T follicular helper cell (primary cell): ENCODE data around the gene GGTA1.
"Not testable (repeated sequence)": the region's sequence is repeated elsewhere in the genome, so short reads cannot be mapped to it uniquely, and the experiment has no call there.

Experiments
- DNase-seq: peaks from one replicate; pipeline ENCODE4 v3.0.0-alpha.2; 2020; ENCODE audit warnings: low read depth

GGTA1 gene

DNA sequence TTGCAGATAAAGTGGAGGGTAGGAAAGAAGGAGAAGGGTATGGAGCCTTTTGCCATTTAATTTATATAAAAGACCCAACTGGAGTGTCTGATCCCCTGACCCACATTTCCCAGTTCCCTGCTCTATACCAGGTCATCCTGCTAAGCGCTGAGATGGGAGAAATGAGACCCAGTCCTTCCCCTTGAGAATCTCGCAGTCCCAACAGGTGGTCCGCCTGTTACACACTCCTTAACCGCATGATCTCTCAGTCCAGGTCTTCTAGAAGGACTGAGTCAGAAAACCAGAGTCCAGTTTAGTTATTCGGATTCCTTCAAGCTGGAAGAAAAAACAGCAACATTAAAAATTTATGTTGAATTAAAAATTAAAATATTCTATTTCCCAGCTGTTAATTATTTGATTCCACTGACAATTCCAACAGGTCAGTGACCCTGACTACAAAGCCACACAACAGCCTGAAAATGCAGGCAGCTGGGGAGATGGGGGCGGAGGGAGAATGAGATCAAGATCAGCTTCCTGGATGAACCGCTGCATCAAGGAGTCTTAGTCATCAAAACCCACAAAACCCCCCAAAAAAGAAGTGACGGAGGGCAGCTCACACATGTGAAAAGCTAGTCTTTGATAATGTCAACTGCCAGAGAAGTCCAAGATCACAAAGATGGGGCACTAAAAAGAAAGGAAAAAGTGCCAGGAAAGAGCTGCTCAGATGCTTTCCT is 44.0 kb downstream of the GGTA1 start:
- DNase-seq, result no peak

DNA sequence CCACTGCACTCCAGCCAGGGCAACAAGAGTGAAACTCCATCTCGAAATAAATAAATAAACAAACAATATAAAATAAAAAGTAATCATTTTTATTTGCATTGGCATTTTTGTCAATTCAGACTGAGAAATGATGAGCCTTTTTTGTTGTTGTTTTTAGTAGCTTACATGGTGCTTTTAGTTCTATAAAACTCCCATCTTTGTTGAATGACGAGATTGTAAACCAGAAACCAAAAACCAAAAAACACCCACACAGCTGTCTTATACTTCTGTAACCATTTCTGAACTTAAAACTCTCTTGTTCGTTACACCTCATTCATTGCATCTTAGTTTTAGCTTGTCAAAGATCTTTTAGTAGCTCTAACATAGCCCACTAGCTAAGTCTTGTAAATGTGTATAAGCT is 44.7 kb downstream of the GGTA1 start:
- no peak for DNase-seq

DNA sequence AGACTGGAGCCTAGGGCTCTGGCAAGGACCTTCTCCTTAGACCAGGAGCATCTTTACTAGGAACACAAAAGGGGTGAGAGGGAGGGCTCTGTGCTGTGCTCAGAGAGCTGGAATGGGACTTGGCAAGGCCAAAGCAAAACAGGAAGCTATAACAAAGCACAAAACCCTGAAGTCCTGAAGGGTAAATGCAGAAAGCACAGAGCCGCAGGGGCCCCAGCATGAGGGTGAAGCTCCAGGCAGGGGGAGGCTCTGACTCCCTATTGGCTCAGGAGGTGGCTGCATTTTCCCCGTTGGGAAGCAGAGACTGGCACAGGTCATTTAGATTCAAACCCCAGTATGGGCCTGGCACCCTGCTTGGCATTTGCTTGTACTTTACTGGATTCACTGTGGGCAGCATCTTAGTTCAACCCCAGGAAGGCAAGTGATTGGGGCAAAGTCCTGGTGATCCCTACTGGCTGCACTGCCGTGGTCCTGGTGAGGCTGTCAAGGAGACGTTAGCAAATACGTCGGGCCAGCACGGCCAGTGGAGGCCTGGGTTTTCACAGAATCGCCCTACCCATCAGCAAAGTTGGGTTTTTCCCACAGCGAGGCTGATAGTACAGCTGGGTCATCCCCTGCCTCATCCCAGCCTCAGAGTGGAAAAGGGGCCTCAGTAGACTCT is 46.3 kb downstream of the GGTA1 start:
- no peak for DNase-seq

DNA sequence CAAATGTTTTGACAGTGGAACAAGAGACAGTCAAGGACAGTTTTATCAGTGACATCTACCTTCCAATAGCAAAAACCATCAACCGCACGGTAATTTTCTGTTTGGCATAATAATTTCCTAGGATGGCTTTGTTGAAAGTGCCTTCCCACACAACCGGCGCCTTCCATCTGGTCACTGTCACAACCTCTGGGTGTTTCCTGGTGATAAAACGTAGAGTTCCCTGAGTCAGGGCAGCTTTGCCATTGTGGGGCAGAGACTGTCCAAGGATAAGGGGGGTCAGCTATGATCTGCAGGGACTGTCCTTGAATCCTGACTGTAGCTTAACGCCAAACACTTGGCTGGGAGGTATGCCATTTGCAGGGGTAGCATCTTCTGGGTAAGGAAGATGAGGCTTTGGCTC is 47.6 kb downstream of the GGTA1 start:
- DNase-seq, result no peak

DNA sequence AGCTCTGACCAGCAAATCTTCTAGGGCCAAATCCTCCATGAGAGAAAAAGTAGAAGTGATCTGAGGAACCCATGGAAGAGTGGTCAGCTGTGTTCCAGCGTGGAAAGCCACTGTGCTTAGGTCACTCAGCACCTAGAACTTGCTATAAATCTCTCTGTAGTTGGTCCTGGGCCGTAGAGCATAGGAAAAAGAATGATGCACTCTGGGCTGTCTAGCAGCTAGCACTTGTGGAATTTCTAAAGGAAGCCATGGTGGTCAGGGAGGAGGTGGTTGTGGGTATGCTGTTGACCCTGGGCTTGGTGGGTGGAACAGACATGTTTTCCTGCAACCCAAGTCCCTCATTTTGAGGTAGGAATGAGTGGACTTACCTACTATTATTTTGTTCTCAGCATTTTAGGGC is 48.1 kb downstream of the GGTA1 start:
- DNase-seq, result no peak

DNA sequence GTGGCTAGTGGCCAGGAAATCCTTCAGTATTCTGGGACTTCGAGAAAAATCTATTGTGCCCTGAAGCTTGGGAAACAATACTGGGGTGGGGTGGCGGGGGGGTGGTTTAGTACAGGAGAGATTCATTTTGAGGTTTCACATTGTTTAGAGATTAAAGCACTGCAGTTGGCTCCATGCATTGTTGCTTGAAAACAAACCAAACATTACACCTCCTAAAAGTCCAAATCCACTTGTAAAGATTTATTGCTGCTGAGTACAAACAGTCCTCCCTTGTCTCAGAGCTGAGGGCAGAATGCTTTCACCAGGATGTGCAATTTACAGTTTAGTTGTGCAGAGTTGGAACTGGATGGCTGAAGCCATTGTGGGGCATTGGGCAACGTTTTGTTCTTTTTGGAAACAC is 49.4 kb downstream of the GGTA1 start:
- no peak for DNase-seq

DNA sequence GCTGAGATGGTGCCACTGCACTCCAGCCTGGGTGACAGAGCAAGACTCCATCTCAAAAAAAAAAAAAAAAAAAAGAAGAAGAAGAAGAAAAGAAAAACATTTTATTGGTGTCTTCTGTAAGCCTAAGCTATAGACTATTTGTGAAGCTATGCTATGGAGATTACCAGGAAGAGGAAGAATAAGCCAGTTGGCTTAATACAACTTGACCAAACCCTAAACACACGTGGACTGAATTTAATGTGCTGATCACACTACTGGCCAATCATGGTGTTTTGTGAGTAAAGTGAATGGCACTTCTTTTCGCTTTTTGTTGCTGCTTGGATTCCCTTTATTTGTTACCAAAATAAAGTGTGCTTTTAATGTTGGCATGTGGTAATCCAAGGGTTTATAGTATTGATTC is 49.9 kb downstream of the GGTA1 start:
- DNase-seq, result no peak

DNA sequence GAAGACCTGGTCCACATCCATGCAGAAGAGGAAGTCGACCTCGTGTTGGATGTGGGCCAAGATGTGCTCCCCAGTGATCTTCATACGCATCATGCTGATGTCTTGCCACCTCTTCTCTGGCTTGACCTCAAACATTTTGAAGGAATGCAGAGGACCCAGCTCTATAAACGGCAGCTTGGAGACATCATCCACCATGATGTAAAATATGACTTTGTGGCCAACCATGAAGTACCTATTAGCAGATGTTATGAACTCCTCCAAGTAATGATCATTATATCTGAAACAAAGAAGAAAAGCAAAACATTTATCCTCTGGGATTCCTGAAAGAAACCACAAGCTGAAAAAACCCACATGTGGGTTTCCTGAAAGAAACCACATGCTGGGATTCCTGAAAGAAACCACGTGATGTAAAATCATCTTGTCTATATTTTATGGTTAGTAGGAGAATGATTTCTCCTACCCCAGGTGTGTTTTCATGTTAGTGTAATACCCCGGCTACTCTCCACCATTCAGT is 52.3 kb downstream of the GGTA1 start:
- no peak for DNase-seq

DNA sequence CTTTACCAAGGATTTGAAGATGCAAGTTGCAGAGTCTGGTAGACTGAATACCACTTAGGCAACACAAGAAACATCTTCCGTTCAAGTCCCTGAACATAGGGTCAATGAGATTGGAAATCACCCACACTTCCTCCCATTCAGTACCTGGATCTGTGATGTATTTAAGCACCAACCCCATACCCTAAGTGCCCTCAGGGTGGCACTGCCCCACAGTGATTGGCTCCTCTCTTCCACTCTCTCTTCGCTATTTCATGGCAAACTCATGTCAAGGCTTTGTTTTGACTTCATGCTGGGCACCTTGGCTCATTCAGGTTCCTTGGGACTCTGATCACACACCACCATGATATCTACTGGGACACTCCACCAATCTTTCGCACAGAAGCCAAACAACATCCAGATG is 53.7 kb downstream of the GGTA1 start:
- DNase-seq, result no peak

DNA sequence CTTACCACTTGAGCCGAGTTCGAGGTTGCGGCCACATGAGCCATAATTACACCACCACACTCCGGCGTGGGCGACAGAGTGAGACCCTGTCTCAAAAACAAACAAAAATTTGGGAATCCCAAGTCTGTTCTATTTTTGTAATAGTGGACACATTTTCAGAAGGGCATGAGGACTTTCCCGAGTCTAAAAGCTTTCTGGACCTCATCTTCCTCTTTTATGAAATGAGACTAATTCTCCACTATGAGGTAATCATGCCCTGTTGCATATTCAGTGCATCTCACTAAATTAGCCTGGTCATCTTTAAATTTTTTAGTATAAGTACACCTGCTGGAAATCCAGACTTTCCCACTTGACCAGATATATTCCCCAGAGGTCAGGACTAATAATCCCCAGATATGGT is 55.7 kb downstream of the GGTA1 start:
- no peak for DNase-seq

DNA sequence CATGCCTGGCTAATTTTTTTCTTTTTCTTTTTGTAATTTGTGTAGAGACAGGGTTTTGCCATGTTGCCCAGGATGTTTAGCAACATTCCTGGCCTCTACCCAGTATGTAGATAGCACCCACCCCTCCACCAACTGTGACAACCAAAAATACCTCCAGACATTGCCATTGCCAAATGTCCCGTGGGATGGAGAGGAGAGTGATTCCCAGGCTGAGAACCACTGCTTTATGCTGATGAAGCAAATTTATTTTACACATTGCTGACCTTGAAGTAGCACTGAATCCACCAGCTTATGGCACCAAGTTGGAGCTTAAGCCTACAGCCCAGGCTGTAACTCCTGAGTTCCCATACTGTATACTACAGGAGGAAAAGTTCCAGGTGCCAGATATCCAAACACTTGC is 58.5 kb downstream of the GGTA1 start:
- no peak for DNase-seq

DNA sequence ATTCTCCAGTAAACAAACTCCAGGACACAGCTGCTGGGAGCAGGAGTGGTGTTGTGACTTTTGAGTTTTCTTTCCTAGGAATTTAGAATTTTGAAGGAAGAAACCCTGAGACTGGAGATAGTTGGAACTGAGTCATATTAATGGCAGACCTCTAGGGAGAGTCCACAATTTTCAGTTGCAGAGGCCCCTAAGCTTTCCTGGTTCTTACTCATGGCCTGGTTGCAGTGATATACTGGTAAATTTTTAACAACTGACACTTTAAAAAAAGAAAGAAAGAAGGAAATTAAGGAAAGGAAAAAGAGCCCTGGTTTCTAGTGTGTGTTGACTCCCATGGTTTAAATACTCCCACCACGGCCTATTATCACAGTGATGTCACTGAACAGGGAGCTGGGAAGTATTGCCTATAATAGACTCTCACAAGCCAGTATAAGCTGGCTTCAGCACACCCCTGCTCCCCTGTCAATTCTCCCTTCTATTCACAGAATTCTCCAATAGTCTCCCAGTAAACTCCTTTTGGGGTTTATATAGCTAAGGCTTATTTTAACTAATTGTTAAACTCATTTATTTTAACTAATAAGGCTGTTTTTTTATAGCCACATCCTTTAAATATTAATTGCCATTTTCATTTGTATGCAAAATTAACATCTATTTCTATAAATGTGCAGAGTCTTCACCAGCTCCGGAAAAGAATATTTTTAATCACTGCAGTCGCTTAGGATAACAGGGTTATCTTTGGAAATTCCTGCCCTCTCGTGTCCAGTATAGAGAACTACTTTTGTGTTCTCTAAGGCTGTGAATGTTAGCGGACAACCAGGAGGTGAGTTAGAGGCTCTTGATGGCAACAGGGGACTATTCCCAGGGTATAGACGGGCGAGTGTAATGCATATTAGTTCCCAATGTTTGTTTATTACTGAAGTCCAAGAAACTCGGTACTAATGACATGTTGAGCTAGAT is 59.7 kb downstream of the GGTA1 start:
- DNase-seq, result no peak

DNA sequence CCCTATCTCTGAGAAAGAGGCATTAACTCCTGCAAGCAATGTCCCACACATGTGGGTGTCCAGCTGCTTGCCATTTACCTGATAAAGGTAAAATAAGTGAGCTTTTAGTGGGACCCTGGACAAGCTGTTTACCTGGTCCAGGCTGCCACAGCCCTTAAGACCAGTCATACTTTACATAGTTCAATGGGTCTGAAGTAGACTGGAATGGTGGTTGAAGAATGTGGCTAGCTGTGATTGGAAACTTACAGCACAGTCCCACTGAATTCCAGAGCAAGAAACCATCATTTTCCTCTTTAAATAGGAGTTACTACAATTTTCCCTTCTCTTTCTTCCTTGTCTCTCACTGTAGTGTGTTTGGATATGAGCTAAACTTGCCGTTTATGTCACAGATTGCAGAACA is 60.6 kb downstream of the GGTA1 start:
- DNase-seq, result no peak

DNA sequence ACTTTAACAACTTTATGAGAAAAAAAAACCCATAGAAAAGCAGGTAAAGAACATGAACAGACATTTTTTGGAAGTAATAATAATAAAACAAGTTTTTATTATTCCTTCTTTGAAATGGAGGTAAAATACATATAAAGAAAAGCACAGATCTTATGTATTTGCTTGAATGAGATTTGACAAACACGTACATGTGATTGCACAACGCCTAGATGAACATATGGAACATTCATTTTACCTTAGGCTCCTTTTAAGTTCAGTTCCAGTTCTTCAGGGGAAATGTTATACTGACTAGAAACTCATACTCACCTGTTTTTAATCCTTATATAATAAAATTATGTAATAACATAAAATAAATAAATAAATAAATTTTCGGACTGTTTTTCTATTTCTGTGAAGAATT is 61.8 kb downstream of the GGTA1 start:
- no peak for DNase-seq

DNA sequence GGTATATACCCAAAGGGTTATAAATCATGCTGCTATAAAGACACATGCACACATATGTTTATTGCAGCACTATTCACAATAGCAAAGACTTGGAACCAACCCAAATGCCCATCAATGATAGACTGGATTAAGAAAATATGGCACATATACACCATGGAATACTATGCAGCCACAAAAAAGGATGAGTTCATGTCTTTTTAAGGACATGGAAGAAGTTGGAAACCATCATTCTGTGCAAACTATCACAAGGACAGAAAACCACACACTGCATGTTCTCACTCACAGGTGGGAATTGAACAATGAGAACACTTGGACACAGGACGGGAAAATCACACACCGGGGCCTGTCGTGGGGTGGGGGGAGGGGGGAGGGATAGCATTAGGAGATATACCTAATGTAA is 62.6 kb downstream of the GGTA1 start:
- DNase-seq, result not testable (repeated sequence)

DNA sequence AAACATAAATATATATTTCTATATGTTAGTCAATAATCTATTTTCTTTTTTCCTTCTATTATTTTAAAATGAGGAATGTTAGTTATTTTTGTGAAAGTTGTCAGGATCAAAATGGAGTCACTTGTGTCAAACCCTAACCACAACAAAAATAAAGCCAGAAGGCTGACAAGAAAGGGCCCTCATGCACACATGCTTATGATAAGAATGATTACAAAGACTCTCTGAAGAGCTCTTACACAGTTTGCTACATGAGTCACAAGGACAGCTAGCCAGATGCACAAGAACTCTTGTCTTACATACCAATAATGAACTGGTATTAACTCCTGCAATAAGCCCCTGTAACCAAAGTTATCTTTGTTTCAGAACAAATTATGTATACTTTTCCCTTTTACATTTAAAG is 64.7 kb downstream of the GGTA1 start:
- no peak for DNase-seq

DNA sequence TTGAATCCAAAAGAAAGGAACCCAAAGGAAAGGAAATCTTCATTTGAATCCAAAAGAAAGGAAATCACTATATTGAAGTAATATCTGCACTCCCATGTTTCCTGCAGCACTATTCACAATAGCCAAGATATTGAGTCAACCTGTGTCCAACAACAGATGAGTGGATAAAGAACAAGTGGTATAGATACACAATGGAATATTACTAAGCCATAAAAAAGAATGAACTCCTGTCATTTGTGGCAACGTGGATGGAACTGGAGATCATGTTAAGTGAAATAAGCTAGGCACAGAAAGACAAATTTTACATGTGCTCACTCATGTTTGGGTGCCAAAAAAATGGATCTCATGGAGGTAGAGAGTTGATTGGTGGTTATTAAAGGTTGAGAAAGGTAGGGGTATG is 71.7 kb downstream of the GGTA1 start:
- DNase-seq, result no peak

DNA sequence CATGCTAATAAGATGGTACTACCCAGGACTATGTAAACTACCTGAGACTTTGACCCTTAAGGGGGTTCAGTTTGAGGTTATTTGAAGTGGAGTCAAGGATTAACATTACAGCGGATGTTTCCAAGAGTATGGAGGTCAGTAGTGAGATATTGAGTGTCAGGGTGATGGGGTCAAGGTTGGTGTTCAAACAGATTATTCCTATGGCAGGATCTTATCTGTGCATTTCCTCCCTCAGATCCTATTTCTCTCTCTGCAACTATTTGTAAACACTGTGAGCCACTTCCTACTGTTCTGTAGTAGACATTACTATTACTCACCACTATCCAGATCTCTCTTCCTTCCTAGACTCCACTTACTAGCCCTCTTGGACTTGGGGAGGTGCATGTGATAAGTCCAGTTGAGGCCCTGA is 75.6 kb downstream of the GGTA1 start:
- no peak for DNase-seq

DNA sequence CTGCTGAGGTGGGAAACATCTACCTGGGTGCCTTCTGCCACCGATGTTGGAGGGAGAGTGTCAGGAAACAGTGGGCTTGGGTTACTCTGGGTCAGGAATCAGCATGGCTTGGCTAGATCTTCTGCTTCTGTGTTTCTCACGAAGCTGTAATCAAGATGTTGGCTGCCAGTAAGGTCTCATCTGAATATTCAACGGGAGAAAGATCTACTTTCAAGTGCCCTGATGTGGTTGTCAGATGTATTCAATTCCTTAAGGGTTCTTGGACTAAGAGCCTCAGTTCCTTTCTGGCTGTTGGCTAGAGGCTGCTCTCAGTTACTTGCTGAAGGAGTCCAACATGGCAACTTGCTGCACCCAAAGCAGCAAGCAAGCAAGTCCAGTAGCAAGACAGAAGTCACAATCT is 87.7 kb downstream of the GGTA1 start:
- DNase-seq, result no peak

DNA sequence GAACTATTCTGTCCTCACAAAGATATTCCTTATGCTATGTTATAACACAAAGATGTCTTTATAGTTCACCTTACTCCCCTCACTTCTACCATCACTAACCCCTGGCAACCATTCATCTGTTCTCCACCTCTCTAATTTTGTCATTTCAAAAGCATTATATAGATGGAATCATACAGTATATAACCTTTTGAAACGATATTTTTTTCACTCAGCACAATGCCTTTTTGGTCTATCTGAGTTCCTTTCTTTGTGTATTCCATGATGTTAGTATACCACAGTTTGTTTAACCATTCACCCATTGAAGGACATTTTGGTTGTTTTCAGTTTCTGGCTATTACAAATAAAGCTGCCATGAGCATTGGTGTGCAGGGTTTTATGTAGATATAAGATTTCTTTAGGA is 93.7 kb downstream of the GGTA1 start:
- no peak for DNase-seq
